Coronary artery (tissue), 2 donors: ENCODE data around the gene ZNF563.
"Not testable (repeated sequence)": the region's sequence is repeated elsewhere in the genome, so short reads cannot be mapped to it uniquely, and the experiment has no call there.

Experiments
- DNase-seq: peaks from one replicate; pipeline ENCODE4 v3.0.0-alpha.2; 2017; ENCODE audit warnings: low spot score
- H3K27ac ChIP-seq, 2 donors: fragments of 200-600 bp; sonication (generic); one replicate each; pipeline ENCODE4 v1.5.1; 2016 to 2019
- H3K4me3 ChIP-seq: fragments of 200-600 bp; sonication (generic); 2 replicates; pipeline ENCODE4 v1.5.1; 2016; ENCODE audit warnings: mild to moderate bottlenecking, moderate library complexity
- TF ChIP-seq, protein P1 (sequence below): fragments of 200-600 bp; sonication (generic); IDR thresholded peaks from one replicate; pipeline ENCODE4 v1.5.1; 2019; ENCODE audit warnings: antibody characterized with exemption

Gene ZNF563

DNA sequence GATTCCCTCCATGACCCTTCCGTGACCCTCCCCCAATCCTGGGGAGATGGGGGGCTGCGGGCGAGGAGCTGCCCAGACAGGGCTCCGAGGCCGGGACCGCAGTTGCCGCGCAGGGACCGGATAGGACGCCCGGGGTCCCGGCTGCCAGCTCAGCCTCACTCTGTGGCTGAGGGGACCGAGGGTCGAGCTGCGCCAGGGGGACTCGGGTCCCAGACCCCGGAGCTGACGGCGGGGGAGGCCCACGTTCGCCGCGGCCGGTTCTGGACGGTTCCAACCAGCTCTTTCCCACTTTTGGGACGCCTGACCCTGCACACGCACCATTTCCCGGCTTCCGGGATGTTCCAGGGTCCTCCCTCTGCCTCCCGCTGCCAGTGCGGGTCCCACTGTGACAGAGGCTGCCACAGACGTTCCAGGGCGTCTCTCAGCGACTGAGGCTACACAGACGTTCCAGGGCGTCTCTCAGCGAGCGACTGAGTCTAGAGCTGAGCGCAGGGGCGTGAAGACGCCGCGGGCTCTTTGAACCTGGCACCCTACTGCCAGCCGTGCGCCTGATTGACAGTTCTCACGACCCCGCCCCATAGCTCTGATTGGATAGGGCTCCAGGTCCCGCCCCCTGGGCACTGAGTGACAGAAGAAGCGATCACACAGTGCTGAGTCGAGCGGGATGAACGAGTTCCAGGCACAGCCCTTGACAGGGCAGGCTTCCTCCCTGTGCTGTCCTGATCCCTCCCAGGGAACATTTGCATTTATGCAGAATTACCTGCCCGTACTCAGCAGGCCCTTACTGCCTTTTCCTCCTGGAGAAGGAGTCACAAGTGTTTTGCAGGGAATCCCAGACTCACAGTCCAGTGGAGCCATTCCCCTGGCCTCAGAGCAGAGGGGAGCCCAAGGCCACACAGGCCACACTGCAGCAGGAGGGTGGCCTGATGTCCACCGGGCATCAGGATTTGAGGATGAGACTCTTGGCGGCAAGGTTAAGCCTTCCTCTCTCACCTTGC lies at the start of gene ZNF563:
TSS of gene ZNF563 (minus strand) at position 472 of the 998 bp plus-strand sequence. CDS start at position 321, 151 bp downstream.
- DNase-seq = peak; percentile 98
- Histone ChIP-seq H3K4me3 (peak within 1 kb of the TSS; percentile 90), H3K27ac (peak within 1 kb of the TSS; percentile 90 to 95)
- TF ChIP-seq, protein P1, sequence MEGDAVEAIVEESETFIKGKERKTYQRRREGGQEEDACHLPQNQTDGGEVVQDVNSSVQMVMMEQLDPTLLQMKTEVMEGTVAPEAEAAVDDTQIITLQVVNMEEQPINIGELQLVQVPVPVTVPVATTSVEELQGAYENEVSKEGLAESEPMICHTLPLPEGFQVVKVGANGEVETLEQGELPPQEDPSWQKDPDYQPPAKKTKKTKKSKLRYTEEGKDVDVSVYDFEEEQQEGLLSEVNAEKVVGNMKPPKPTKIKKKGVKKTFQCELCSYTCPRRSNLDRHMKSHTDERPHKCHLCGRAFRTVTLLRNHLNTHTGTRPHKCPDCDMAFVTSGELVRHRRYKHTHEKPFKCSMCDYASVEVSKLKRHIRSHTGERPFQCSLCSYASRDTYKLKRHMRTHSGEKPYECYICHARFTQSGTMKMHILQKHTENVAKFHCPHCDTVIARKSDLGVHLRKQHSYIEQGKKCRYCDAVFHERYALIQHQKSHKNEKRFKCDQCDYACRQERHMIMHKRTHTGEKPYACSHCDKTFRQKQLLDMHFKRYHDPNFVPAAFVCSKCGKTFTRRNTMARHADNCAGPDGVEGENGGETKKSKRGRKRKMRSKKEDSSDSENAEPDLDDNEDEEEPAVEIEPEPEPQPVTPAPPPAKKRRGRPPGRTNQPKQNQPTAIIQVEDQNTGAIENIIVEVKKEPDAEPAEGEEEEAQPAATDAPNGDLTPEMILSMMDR = no peak

DNA sequence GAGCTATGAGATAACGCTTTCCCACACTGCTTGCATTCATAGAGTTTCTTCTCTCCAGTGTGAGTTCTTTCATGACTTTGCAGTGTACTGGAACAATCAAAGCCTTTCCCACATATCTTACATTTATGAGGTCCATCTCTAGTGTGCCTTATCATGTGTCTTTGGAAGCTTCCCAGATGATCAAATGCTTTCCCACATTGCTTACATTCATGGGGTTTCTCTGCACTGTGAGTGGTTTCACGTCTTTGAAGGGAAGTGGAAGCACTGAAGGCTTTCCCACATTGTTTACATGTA lies 47.0 kb upstream of the ZNF563 start:
- TF ChIP-seq, protein P1 = no peak
- Histone ChIP-seq H3K4me3 (no peak overlapping the region), H3K27ac (no peak overlapping the region)
- no peak for DNase-seq

DNA sequence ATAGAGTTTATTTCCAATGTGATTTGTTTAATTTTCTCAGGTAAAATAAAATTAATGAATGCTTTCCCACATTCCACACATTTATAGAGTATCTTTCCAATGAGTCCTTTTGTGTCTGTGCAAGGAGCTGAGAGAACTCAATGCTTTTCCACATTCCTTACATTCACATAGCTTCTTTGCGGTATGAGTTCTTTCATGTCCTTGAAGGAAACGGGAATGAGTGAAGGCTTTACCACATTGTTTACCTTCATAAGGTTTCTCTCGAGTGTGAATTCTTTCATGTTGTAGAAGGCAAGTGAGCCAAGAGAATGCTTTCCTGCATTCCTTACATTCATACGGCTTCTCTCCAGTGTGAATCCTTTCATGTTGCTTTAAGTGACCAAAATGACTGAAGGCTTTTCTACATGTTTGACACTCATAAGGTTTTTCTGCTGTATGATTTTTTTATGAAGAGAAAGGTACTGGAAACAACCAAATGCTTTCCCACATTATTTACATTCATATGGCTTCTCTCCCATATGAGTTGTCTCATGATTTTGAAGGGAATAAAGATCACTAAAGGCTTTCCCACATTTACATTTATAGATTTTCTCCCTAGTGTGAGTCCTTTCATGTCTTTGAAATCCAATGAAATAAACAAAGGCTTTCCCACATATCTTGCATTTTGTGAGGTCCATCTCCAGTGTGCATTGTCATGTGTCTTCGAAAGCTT lies 46.5 kb upstream of the ZNF563 start:
- no peak for DNase-seq
- TF ChIP-seq, protein P1 = no peak
- H3K27ac ChIP-seq = no peak overlapping the region
- no peak overlapping the region for H3K4me3 ChIP-seq

DNA sequence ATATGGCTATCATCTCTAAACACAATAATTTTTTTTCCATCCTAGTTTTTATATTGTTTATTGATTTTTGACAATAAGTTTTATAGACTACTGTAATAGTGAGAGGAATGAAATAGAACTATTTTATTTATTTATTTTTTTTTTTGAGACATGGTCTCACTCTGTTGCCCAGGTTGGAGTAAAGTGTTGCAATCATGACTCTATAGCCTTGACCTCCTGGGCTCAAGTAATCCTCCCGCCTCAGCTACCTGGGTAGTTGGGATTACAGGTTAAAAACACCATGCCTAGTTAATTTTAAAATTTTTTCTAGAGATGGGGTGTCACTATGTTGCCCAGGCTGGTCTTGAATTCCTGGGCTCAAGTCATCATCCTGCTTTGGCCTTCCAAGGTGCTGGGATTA lies 40.6 kb upstream of the ZNF563 start:
- no peak overlapping the region for H3K4me3 ChIP-seq
- no peak overlapping the region for H3K27ac ChIP-seq
- TF ChIP-seq, protein P1 = no peak
- no peak for DNase-seq

DNA sequence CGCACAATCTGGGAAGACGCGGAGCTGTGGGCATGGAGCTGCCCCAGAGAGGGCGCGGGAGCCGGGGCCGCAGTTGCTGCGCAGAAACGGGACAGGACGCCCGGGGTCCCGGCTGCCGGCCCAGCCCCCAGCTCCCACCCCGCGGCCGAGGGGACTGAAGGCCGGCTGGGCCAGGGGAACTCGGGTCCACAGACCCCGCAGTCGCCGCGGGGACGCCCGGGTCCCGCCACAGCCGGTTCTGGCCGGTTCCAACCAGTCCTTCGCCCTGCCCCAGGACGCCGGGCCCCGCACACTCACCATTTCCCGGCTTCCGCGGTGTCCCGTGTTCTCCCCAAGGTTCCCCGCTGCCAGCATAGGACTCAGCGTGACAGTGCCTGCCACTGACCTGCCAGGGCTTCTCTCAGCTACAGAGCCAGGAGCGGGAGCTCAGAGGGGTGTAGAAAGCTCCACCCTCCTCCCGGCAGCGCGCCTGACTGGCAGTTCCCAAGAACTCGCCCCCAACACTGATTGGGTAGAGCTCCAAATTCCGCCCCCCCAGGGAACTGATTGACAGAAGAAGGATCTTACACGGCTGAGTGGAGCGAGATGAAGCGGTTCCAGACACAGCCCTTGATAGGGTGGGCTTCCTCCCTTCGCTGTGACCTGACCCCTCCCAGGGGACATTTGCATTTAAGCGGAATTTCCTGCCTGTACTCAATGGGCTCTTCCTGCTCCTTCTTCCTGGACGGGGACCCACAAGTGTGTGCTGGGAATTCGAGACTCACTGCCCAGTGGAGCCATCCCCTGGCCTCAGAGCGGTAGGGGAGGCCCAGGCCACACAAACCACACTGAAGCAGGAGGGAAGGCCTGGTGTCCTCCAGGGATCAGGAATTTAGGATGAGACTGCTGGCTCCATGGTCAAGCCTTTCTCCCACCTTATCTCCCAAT lies 32.1 kb upstream of the ZNF563 start, which contains the start of gene ZNF442:
TSS of gene ZNF442 (minus strand) at position 448 of the 927 bp plus-strand sequence. CDS start 2,052 bp downstream, outside the sequence.
- TF ChIP-seq, protein P1 = no peak
- DNase-seq = peak; percentile 98
- H3K4me3 ChIP-seq = peak within 1 kb of the TSS; percentile 78
- H3K27ac ChIP-seq = peak within 1 kb of the TSS; percentile 85 to 90

DNA sequence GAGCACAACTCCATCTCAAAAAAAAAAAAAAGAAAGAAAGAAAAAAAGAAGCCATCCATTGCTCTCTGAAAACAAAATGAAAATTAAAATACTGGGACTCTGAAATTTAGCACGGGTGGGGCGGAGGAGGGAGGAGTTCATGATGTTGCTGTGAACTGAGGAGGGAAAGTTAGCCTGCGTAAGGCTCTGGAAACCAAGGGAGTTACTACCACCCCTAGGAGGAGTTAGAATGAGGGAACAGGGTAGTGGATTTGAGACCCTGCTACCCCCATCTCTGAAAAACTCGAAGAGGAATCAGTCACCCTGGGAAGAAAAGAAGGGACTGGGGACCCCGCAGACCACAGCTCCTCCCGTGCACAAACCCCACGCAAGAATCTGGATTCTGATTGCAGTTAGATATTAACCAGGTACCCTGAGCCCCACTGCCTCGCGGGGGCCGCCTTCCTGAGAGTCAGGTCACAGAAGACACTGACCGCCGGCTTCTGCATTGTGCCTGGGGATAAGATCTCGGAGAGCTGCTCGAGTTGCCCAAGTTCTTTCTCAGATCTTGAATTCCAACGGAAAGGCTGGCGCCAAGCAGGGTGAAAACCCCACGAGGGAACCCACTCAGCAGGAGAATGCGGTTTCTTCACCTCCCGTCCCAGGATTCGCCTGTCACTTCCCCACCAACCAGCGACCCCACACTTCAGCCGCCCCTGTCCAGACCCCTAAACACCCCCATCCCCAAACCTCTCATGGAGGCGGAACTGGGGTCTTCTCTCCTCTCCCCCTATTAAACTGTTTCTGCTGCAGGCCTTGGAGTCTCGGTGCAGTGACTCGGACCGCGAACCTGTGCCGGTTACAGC lies 31.2 kb upstream of the ZNF563 start:
- H3K27ac ChIP-seq = peak overlapping the region; percentile 85 to 90

DNA sequence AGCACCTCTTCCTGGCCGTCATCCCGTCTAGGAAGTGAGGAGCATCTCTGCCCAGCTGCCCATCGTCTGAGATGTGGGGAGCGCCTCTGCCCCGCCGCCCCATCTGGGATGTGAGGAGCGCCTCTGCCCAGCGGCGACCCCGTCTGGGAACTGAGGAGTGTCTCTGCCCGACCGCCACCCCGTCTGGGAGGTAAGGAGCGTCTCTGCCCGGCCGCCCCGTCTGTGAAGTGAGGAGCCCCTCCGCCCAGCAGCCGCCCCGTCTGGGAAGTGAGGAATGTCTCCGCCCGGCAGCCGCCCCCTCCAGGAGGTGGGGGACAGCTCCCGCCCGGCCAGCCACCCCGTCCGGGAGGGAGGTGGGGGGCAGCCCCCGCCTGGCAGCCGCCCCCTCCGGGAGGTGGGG lies 28.8 kb upstream of the ZNF563 start:
- DNase-seq, H3K27ac ChIP-seq, H3K4me3 ChIP-seq: not testable (repeated sequence)

More for the DNA sequence above, 31.2 kb upstream of the ZNF563 start:
- H3K4me3 ChIP-seq = peak overlapping the region; percentile 78
- no peak for DNase-seq
- TF ChIP-seq, protein P1 = no peak
